Measurements from ENCODE around the gene FBXL16. TPM values are rescaled to one million over a fixed set of nuclear protein-coding genes. Genes with fewer than 3 reads are reported as not detected.
A peak's percentile ranks its signal among the peaks of the same experiment; 100 is the strongest.

FBXL16 gene
- total RNA-seq, 1 donor from 2014 or later: 0.13 TPM

GRCh38 chr16:643050-643368 lies 62.6 kb downstream of the FBXL16 start:
- Histone ChIP-seq H3K9me3 (ENCODE audit: low read depth) (no peaks in the 10 kb centered on the region), H3K27ac (no peak overlapping the region), H3K79me2 (ENCODE audit: low read depth) (no peaks in the 10 kb centered on the region), H3K4me2 (no peak overlapping the region), H3K27me3 (peaks cover 34% of the 10 kb centered on the region), H3K9ac (no peak overlapping the region), H2AFZ (replicated peaks) (no peak overlapping the region), H3K4me3 (no peak overlapping the region), H3K4me1 (peaks cover 10% of the 10 kb centered on the region), H3K36me3 (no peaks in the 10 kb centered on the region), H3F3A (ENCODE audit: low read depth) (peaks cover 23% of the 10 kb centered on the region), H4K20me1 (ENCODE audit: low read depth) (peaks cover 11% of the 10 kb centered on the region)
- Mint-ChIP-seq H3K4me3 (peak overlapping the region; percentile 79), H3K4me1 (peaks cover 18% of the 10 kb centered on the region), H3K27ac (no peak overlapping the region), H3K27me3 (ENCODE audit: insufficient read depth, low read depth) (peaks cover 3% of the 10 kb centered on the region), H3K36me3 (no peaks in the 10 kb centered on the region), H3K9me3 (no peaks in the 10 kb centered on the region)
- DNase-seq (ENCODE audit: low spot score): no peak
- TF ChIP-seq EZH2 (IDR thresholded peaks at IDR 0.05): no peak
- TF ChIP-seq EZH2phosphoT487 (IDR thresholded peaks at IDR 0.05): no peak
- no peak for TF ChIP-seq CTCF (IDR thresholded peaks at IDR 0.05)

Other genes with a start within 250 kb of the FBXL16 start
- 6.8 and 41.0 TPM in 2 replicates for gene CAPN15, start 178.1 kb downstream of the FBXL16 start, total RNA-seq (ENCODE audit: low replicate concordance)
- gene PRR35, start 145.4 kb downstream of the FBXL16 start, total RNA-seq (ENCODE audit: low replicate concordance): not detected in 2 replicates
- gene NHLRC4, start 138.8 kb downstream of the FBXL16 start, total RNA-seq (ENCODE audit: low replicate concordance): 0.28 TPM in 1 of 2 replicates, not detected in the other
- 16.1 and 60.7 TPM in 2 replicates for gene PIGQ, start 135.8 kb downstream of the FBXL16 start, total RNA-seq (ENCODE audit: low replicate concordance)
- 6.0 and 30.0 TPM in 2 replicates for gene RAB40C, start 115.7 kb downstream of the FBXL16 start, total RNA-seq (ENCODE audit: low replicate concordance)
- gene WFIKKN1, start 74.8 kb downstream of the FBXL16 start, total RNA-seq (ENCODE audit: low replicate concordance): 5.9 and 22.5 TPM in 2 replicates
- gene METTL26, start 69.5 kb downstream of the FBXL16 start, total RNA-seq (ENCODE audit: low replicate concordance): 46.0 and 125 TPM in 2 replicates
- gene MCRIP2, start 64.0 kb downstream of the FBXL16 start, total RNA-seq (ENCODE audit: low replicate concordance): 1.5 and 4.7 TPM in 2 replicates
- 9.3 and 33.4 TPM in 2 replicates for gene WDR90, start 56.4 kb downstream of the FBXL16 start, total RNA-seq (ENCODE audit: low replicate concordance)
- gene RHOT2, start 37.7 kb downstream of the FBXL16 start, total RNA-seq (ENCODE audit: low replicate concordance): 34.0 and 138 TPM in 2 replicates
- 0.28 and 5.3 TPM in 2 replicates for gene RHBDL1, start 30.1 kb downstream of the FBXL16 start, total RNA-seq (ENCODE audit: low replicate concordance)
- 27.0 and 79.5 TPM in 2 replicates for gene STUB1, start 25.4 kb downstream of the FBXL16 start, total RNA-seq (ENCODE audit: low replicate concordance)
- 32.1 and 54.8 TPM in 2 replicates for gene JMJD8, start 21.5 kb downstream of the FBXL16 start, total RNA-seq (ENCODE audit: low replicate concordance)
- 3.5 and 12.5 TPM in 2 replicates for gene WDR24, start 15.4 kb downstream of the FBXL16 start, total RNA-seq (ENCODE audit: low replicate concordance)
- gene METRN, start 9.3 kb upstream of the FBXL16 start, total RNA-seq (ENCODE audit: low replicate concordance): 24.3 and 110 TPM in 2 replicates
- gene ANTKMT, start 15.3 kb upstream of the FBXL16 start, total RNA-seq (ENCODE audit: low replicate concordance): 7.5 and 20.9 TPM in 2 replicates
- gene CCDC78, start 20.6 kb upstream of the FBXL16 start, total RNA-seq (ENCODE audit: low replicate concordance): 0.67 and 3.7 TPM in 2 replicates
- gene HAGHL, start 21.3 kb upstream of the FBXL16 start, total RNA-seq (ENCODE audit: low replicate concordance): 1.0 and 5.4 TPM in 2 replicates
- 20.5 and 38.2 TPM in 2 replicates for gene CIAO3, start 35.2 kb upstream of the FBXL16 start, total RNA-seq (ENCODE audit: low replicate concordance)
- 0.82 and 1.2 TPM in 2 replicates for gene MSLN, start 54.9 kb upstream of the FBXL16 start, total RNA-seq (ENCODE audit: low replicate concordance)
- gene RPUSD1, start 82.6 kb upstream of the FBXL16 start, total RNA-seq (ENCODE audit: low replicate concordance): 5.6 and 22.7 TPM in 2 replicates
- 35.6 and 124 TPM in 2 replicates for gene CHTF18, start 82.8 kb upstream of the FBXL16 start, total RNA-seq (ENCODE audit: low replicate concordance)
- not detected in 2 replicates for gene GNG13, start 94.9 kb upstream of the FBXL16 start, total RNA-seq (ENCODE audit: low replicate concordance)